Kidney (tissue), 14 donors: ENCODE data around the gene PKNOX2. TPM values are rescaled to one million over a fixed set of nuclear protein-coding genes. Genes with fewer than 3 reads are reported as not detected.

Experiments used
- DNase-seq, 5 donors: peaks; one replicate each; pipeline ENCODE4 v3.0.0-alpha.2; 2013 to 2020
- FAIRE-seq: peaks from 2 replicates; lab custom pipeline; 2012; peaks lifted over from hg19 to GRCh38; lab: Jason Lieb, UNC
- H3K27ac ChIP-seq, 2 donors: one replicate each; pipeline ENCODE4 v1.7.0; 2013; ENCODE audit warnings: low read depth in 2 of 2, low read length in 2 of 2, inconsistent platforms in 1 of 2
- H3K27me3 ChIP-seq: one replicate; pipeline ENCODE4 v1.7.1; 2013; ENCODE audit warnings: low read length, inconsistent platforms; ENCODE audit not compliant: control insufficient read depth, insufficient read depth
- H3K36me3 ChIP-seq, 3 donors: one replicate each; pipeline versions ENCODE4 v1.7.0 to v1.7.1; 2013; ENCODE audit warnings: low read length in 3 of 3, control low read depth in 1 of 3, inconsistent platforms in 1 of 3; ENCODE audit not compliant: insufficient read depth in 3 of 3, control insufficient read depth in 2 of 3
- H3K4me1 ChIP-seq, 3 donors: one replicate each; pipeline versions ENCODE4 v1.7.0 to v1.7.1; 2013; ENCODE audit warnings: low read length in 3 of 3, inconsistent platforms in 1 of 3, low read depth in 1 of 3; ENCODE audit not compliant: control insufficient read depth in 2 of 3, insufficient read depth in 2 of 3
- H3K4me3 ChIP-seq, 3 donors: one replicate each; pipeline versions ENCODE4 v1.7.0 to v1.8.1; 2013; ENCODE audit warnings: low read length in 3 of 3, control low read depth in 1 of 3, inconsistent platforms in 1 of 3
- H3K9ac ChIP-seq, 3 donors: one replicate each; pipeline versions ENCODE4 v1.7.0 to v1.7.1; 2013; ENCODE audit warnings: low read length in 3 of 3, control low read depth in 1 of 3, inconsistent platforms in 1 of 3
- H3K9me3 ChIP-seq, 3 donors: one replicate each; pipeline versions ENCODE4 v1.7.0 to v1.7.1; 2013; ENCODE audit warnings: low read length in 3 of 3, control low read depth in 1 of 3, inconsistent platforms in 1 of 3; ENCODE audit not compliant: control insufficient read depth in 2 of 3, insufficient read depth in 1 of 3
- CTCF ChIP-seq: IDR thresholded peaks from 3 replicates; pipeline ENCODE4 v1.5.1; 2012; ENCODE audit warnings: mild to moderate bottlenecking, moderate library complexity, borderline replicate concordance; ENCODE audit not compliant: insufficient read depth; ENCODE audit errors: extremely low read depth
- intact Hi-C: fragments of 100-400 bp; cut with DNase I; formaldehyde crosslinking; loops from one replicate; pipeline ENCODE4 v1.11.1; 2022
- polyA plus RNA-seq: library from polyadenylated mRNA; stranded (reverse); fragments of 350-450 nt; fragmentation: Illumina TruSeq; extraction: RNeasy Lipid Tissue Mini Kit (QIAGEN cat#74804); gene quantifications from one replicate; pipeline ENCODE4 v1.2.3, GENCODE V29; 2014; ENCODE audit warnings: low read depth, low replicate concordance; ENCODE audit not compliant: insufficient read depth
- total RNA-seq: library from RNA; stranded (reverse); fragmentation: NEBNext Ultra II Directional; extraction: Animal tissue kit (Norgen Biotek cat#: 25700); gene quantifications from one replicate; pipeline ENCODE4 v1.2.1, GENCODE V29; 2021
- donor health status: control.
- donor health status: control.
- donor health status: control.
- donor health status: control.
- donor health status: control.
- donor health status: DM: yes; HTN: yes; CAD: no.
- donor health status: Normal renal cell carcinoma (clear cell type).

PKNOX2 gene
- total and polyA plus RNA-seq, 2 donors from 2014 or later = 1.5 to 6.0 TPM

DNA sequence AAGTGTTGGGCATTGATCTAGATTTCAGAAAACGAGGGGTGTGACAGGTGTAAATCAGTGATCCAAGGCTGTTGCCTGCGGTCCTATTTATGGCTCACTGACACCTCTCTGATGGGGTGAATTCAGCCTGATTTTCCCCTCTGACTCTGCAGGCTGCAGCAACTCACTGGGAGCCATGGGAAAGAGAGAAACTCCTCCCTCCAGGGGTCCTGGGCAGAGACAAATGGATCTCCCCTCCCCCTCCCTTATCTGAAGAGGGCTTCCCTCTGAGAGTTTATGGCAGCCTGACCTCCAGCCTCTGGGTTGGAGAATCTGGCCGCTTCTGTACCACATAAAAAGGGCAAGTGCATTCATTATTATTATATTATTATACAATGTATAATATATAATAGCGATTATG, 1.8 kb upstream of the PKNOX2 start:
- DNase-seq = peak in 2 of 5 donors; percentile 42 to 43
- no peaks in the 10 kb centered on the region for H3K27me3 ChIP-seq
- no peak overlapping the region for H3K4me3 ChIP-seq
- no peak for FAIRE-seq
- TF ChIP-seq CTCF = no peak
- no peaks in the 10 kb centered on the region for H3K9me3 ChIP-seq
- intact Hi-C loops = loop anchor here (5.0 to 10.0 kb wide), 2 partner anchors 52 to 185 kb away; no protein-coding TSS in a partner anchor
- H3K27ac ChIP-seq = no peak overlapping the region
- peaks cover 0 to 7% (median 0%) of the 10 kb centered on the region in 3 donors for H3K4me1 ChIP-seq
- no peak overlapping the region for H3K9ac ChIP-seq
- no peaks in the 10 kb centered on the region for H3K36me3 ChIP-seq

GRCh38 chr11:125163431-125164063, 1.0 kb upstream of the PKNOX2 start:
- FAIRE-seq = no peak
- peaks cover 0 to 10% (median 6%) of the 10 kb centered on the region in 3 donors for H3K4me1 ChIP-seq

GRCh38 chr11:125164091-125164421, 495 bp upstream of the PKNOX2 start:
- no peak for TF ChIP-seq CTCF
- intact Hi-C loops = loop anchor here (5.0 to 10.0 kb wide), 2 partner anchors 51 to 183 kb away; no protein-coding TSS in a partner anchor
- FAIRE-seq (no peak), DNase-seq (no peak)
- no peak overlapping the region for H3K9ac ChIP-seq
- no peaks in the 10 kb centered on the region for H3K36me3 ChIP-seq
- H3K9me3 ChIP-seq = no peaks in the 10 kb centered on the region
- H3K4me3 ChIP-seq = no peak overlapping the region
- peaks cover 0 to 10% (median 9%) of the 10 kb centered on the region in 3 donors for H3K4me1 ChIP-seq
- no peaks in the 10 kb centered on the region for H3K27me3 ChIP-seq
- H3K27ac ChIP-seq = no peak overlapping the region

More at GRCh38 chr11:125163431-125164063, 1.0 kb upstream of the PKNOX2 start:
- H3K9ac ChIP-seq = peak overlapping the region in 1 of 3 donors; percentile 26
- TF ChIP-seq CTCF = no peak
- H3K36me3 ChIP-seq = no peaks in the 10 kb centered on the region
- intact Hi-C loops = loop anchor here (5.0 to 10.0 kb wide), 2 partner anchors 51 to 184 kb away; no protein-coding TSS in a partner anchor
- H3K4me3 ChIP-seq = no peak overlapping the region
- no peaks in the 10 kb centered on the region for H3K9me3 ChIP-seq
- no peak overlapping the region for H3K27ac ChIP-seq
- peak in 2 of 5 donors; percentile 41 to 73 for DNase-seq
- H3K27me3 ChIP-seq = no peaks in the 10 kb centered on the region
